Activated gamma-delta T cell (primary cell): ENCODE data around the gene HNRNPA0.
"Not testable (repeated sequence)": the region's sequence is repeated elsewhere in the genome, so short reads cannot be mapped to it uniquely, and the experiment has no call there.

Source experiments
- DNase-seq: peaks from one replicate; lab custom pipeline; 2025; lab: John Stamatoyannopoulos, UW
- total RNA-seq, 2 donors: gene quantifications; one replicate each; lab custom pipeline; 2026; lab: John Stamatoyannopoulos, UW

Gene HNRNPA0
- 130 to 132 reads per million in 2 donors for total RNA-seq

DNA sequence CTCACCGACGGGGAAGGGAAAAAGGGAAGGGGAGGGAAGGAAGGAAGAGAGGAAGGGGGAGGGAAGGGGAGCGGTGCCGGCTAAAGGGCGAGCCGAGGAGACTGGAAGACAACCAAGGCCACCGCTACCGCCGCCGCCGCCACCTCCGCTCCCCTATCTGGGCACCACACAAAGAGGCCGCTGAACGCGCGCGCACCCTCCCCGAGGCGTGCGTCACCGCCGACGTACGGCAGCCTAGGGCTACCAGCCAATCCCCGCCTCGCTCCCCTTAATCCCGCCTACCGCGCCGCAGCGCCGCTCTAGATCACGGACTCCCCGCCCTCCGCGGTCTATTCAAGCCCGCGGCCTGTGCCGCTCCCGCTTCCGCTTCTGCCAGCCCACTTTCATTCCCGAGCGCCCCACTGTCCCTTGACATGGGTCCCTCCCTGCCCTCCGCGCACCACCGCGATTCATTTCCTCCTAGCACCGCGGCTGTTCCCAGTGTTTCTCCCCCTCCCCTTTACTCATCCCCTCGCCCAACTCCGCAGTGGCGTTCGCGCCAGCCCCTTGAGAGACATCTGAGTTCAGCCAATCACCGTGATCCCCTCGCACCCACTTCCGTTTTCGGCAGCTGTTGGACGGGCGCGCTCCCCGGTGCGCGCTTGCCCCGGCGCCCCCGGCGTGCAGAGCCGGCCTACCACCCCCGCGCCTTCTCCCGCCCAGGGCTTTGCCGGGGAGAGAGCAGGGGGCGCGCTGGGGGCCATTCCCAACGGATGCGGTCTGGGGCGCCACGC is at the start of gene HNRNPA0:
Gene HNRNPA0, minus strand, starts transcription at position 176 of the 773 bp plus-strand sequence. CDS start 297 bp downstream, outside the sequence.
- peak; percentile 97 for DNase-seq

DNA sequence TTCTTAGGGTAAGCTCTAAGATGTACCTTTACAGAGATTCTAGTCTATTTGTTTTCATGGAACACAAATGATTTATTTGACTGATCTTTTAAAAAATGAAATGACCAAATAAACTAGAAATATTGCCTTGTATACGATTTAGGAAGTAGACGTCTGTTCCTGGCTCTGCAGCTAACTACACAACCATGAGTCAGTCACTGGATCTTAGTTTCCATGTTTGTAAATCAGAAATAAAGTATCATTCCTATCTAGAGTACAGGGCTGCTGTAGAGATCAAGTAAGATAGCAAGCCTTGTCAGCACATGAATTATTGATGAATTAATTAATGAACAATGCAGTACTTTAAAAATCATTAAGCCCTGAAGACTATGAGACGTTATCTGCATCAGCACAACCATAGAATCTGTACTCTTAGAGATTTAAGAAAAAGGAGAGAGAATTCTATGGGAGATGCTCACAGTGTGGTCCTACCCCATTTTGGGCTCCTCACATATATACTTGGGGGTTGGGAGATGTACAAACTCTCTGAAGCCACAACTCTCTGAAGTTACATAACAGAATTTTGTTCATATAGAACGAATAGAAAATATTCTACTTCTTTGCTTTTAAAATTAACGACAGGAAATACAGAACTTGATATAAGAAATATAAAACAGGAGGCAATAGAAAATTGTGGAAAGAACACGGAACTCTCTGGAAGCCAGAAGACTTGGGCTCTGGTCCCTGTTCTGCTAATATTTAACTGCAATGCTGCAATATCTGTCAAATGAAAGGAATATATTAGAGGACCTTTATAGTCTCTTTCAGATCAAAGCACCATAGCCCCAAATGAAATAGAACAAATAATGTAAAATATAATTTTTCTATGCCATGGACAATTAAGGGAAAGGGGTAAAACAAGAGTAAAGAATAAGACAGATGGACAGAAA is 48.4 kb upstream of the HNRNPA0 start:
- DNase-seq: no peak

DNA sequence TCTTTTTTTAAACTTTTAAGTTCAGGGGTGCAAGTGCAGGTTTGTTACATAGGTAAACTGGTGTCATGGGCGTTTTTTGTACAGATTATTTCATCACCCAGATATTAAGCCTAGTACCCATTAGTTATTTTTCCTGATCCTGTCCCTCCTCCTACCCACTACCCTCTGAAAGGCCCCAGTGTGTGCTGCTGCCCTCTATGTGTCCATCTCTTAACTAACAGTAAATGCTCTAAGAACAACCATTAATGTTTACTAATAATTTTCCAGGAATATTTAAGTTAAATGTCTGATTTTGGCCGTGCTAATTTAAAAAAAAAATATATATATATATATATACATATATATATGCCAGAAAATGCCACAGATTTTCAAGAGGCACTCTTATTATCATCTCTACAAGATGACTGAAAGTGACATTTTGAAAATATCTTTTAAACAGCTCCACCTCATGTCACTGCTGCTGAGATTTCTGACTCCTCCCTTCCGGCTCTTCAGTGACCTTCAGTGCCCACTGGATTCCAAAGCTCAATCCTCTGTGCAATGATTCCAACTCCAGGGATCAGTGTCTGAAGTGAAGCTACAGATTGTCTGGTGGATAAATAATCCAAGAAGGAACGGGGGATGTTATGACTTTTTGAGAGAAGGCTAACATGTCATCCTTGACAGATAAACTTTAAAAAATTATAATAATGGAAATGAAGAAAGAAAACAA is 46.7 kb upstream of the HNRNPA0 start:
- DNase-seq: no peak

DNA sequence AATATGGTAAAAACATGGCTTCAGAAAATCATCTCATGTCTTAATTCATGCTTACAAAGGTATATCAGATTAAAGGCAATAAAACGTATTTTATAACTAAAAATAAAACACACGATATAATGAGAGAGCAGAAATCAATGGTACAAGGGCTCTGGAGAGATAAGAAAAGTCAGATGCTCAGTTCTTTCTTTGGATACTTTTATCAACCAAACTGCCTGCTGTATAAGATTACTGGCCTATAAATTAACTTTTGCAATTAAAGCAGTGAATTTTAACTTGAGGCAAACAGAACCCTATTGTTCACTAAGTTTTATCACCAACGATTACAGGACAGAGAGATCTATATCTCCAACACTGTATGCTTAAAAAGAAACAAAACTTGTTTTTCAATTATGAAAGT is 42.1 kb upstream of the HNRNPA0 start:
- no peak for DNase-seq

DNA sequence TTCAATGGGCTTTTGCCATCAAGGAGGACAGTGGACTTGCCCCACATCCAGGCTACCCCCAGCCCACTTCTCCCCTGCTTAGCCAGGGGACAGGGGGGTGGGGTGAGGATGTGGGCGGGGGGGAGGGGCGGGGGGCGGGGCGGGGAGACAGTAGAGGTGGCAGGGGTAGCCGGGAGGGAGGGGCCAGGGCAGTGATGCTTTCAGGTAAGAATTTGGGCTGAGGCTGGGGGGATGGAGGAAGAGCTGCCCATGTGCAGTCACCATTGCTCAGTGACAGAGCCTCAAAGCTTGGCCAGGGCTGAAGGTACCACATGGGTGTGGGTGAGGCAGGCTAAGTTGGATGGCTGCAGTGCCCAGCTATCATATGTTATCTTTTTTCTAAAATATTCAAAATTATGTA is 40.7 kb upstream of the HNRNPA0 start:
- DNase-seq: no peak

DNA sequence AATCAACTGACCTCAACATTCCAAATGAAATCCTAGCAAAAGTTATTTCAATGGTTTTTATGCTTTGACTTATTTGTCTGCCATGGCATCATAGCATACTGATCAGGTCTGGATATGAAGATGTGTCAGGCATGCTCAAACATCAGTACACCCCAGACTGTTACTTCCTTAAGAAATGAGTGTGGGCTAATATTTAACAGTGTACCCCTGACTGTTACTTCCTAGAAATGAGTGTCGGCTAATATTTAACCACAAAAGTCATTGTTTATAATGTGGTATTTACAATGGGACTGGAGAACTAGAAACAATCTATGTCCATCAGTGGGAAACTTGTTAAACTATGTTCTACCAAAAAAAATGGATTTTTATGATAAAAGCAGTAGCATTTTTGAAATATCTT is 38.1 kb upstream of the HNRNPA0 start:
- DNase-seq: no peak

DNA sequence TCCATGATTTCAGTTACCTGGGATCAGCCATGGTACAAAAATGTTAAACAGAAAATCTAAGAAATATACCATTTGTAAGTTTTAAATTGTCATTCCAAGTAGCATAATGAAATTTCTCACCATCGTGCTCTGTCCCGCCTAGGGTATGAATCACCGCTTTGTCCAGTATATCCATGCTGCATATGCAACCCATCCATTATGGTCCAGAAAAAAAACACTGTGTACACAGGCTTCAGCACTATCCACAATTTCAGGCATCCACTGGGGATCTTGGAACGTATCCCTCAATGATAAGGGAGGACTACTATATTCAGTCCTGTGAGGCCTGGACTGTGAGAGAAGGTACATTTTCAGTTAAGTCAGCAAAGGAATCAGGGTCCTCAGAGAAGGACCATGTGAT is 37.6 kb upstream of the HNRNPA0 start:
- no peak for DNase-seq

DNA sequence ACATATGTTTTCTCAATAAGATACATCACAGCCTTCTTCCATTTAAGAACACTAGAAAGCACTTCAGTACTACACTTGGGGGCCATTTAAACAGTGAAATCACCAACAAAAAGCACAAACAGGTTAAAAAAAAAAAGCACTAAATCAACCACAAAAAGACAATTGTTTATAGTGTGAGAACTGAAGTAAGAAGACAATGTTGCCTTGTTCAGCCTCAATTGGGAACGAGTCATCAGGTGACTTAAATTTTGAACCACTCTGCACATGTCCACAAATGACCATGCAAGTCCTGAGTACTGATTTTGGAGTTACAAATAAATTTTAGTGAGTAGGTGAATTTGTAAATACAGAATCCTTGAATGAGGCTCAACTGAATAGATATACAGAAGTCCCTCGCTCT is 37.2 kb upstream of the HNRNPA0 start:
- no peak for DNase-seq

DNA sequence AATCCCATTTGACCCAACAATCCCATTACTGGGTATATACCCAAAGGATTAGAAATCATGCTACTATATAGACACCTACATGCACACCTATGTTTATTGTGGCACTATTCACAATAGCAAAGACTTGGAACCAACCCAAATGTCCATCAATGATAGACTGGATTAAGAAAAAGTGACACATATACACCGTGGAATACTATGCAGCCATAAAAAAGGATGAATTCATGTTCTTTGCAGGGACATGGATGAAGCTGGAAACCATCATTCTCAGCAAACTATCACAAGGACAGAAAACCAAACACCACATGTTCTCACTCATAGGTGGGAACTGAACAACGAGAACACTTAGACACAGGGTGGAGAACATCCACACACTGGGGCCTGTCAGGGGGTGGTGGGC is 34.4 kb upstream of the HNRNPA0 start:
- not testable (repeated sequence) for DNase-seq

DNA sequence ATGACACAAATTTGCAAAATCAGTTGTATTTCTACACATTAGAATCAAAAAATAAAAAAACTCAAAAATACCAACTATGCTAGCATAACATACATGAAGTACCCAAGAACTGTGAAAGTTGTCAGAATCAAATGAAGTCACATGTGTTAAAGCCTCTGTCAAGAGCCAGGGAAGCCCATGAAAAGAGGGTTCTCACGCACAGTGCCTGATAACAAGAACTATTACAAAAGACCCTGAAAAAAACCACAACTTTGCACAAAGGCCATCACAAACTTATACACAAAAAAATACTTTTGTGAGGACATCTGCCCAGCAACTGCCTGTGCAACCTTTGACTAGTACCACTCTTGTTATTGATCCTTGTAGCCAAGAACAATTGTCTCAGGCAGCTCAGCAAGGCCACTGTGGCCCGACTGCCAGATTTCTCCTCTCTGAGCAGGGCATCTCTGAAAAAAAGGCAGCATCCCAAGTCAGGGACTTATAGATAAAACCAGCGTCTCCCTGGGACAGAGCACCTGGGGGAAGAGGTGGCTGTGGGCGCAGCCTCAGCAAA is 28.9 kb upstream of the HNRNPA0 start:
- DNase-seq: no peak

DNA sequence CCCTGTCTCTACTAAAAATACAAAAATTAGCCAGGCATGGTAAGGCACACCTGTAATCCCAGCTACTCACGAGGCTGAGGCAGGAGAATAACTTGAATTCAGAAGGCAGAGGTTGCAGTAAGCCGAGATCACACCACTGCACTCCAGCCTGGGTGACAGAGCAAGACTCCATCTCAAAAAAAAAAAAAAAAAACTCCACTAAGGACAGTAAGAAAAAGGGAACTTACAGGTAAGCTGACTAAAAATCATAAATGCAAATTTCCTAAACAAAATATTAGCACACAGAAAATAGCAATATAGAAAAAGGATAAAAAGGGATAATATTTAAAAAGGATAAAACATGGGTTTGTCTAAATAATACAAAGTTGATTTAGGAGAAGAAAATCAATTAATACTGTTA is 27.9 kb upstream of the HNRNPA0 start:
- DNase-seq: no peak

DNA sequence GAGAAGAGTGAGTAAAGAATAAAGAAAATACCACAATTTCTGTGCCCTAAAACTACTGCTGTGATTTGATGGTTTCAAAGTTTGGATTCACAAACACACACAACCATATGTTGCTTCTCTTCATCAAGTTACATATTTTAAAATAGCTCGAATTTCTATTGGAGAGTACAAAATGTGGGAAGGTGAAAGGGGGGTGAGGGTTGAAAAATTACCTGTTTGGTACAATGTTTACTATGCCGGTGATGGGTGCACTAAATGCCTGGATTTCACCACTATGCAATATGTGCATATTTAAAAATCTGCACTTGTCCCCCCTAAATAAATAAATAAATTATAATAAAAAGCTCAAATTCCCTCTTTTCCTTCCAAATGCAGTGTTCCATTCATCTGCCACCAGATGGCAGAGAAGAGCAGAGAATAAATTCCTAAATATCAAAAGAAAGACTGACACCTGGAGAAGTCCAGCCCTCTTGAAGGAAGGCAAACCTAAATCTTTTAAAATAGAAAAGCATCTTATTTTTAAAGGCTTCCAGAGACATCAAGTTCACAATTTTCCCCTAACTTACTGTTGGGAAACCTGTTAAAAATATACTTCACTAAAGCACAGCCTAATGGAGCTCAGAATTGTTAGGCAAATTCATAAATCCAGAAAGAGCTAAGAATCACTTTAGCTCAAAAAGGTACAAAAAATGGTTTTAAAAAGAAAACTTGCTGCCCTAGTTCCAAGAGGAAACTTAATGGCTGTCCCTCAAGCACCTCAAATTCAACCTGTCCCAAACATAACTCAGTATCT is 24.8 kb upstream of the HNRNPA0 start:
- DNase-seq: no peak

DNA sequence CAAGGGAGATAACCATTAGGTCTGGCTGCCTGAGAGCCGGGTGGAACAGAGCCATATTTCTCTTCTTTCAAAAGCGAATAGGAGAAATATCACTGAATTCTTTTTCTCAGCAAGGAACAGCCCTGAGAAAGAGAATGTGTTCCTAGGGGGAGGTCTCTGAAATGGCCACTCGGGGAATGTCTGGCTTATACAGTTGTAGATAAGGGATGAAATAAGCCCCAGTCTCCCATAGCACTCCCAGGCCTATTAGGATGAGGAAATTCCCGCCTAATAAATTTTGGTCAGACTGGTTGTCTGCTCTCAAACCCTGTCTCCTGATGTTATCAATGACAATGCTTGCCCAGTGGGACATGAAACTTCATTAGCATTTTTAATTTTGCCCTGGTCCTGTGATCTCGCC is 13.8 kb upstream of the HNRNPA0 start:
- DNase-seq: not testable (repeated sequence)

DNA sequence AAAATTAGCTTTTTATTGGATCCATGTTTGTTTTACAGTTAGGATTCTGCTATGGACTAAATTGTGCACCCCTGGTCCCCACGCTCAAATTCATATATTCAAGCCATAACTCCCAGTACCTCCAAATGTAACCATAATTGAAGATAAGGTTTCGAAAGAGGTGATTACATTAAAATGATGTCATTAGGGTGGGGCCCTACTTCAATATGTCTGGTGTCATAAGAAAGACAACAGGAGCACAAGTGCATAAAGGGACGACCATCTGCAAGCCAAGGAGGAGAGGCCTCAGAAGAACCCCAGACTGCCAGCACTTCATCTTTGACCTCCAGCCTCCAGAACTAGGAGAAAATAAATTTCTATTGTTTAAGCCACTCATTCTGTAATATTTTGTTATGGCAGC is 7.4 kb upstream of the HNRNPA0 start:
- DNase-seq: no peak

DNA sequence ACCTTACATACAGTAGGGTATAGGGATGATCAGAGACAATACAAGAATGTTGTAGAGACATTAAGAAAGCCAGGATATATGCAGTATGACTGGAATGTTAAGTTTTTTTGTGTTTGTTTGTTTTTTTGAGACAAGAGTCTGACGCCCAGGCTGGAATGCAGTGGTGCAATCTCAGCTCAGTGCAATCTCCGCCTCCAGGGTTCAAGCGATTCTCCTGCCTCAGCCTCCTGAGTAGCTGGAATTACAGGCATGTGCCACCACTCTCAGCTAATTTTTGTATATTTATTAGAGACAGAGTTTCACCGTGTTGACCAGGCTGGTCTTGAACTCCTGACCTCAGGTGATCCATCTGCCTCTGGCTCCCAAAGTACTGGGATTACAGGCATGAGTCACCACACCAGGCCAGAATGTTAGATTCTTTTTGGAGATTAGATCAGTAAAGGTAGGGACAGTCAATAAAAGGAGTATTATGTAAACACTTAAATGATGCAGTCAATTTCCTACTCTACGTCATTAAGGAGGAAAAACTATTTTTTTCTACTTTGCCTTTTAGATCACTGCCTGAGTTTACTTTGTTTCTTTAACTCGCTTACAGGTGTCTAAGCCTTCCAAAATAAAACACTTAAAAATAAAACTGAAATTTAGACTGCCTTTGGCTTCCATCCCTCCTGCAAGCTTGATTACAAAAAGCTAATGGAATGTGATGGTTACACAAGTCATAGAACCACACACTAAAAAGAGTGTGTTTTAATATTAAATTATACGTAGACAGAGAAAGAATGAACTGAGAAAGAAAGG is 6.8 kb upstream of the HNRNPA0 start:
- no peak for DNase-seq

DNA sequence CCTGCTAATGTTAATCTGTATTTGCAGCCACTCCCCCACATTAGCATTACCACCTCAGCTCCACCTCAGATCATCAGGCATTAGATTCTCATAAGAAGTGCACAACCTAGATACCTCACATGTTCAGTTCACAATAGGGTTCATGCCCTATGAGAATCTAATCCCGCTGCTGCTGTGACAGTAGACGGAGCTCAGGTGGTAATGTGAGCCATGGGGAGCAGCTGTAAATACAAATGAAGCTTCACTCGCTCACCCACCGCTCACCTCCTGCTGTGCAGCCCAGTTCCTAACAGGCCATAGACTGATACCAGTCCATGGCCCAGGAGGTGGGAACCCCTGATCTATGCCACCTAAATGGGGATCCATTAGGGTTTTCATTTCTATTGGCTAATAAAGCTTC is 6.1 kb upstream of the HNRNPA0 start:
- DNase-seq: no peak

DNA sequence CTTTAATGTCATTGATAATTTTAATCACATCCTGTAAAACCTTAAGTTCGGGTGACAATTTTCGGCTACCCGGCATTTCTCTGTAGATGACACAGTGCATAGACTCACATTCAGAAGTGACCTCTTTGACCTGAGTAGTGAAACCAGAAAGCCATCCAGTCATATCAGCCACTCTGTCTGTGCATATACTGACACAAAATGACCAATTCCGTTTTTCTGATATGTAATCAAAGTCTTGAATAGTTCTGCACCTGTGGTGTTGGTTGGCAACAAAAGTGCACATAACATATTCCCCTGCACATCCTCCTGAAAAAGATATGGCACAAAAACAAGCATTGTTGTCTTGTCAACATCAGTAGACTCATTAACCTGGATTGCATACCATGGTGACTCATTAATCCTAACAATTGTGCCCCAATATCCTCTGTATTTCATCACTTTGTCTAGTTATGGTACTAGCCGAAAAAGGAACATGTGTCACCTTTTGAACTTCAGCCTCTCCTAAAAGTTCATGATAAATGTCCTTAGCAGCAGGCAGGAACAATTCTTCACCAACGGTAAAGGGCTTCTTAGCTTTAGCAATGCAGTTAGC is 4.6 kb upstream of the HNRNPA0 start:
- no peak for DNase-seq

DNA sequence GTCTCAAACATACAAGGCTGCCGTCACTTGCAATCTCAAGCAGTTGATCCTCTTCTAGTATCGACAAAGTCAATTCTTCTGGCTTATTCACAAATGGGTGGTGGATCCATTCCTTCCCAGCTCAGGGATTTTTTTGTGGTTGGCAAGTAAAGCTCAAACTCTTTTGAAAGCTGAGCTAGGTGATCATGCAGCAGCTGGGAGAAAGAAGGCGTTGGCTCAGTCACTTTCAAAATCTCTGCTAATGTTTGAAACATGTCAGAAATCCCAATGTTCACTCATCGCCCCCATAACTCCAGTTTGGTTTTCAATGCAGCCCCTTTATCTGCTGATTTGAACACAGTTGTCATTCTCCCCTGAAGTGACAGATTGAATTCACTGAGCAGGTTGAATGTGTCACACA is 4.0 kb upstream of the HNRNPA0 start:
- DNase-seq: no peak

DNA sequence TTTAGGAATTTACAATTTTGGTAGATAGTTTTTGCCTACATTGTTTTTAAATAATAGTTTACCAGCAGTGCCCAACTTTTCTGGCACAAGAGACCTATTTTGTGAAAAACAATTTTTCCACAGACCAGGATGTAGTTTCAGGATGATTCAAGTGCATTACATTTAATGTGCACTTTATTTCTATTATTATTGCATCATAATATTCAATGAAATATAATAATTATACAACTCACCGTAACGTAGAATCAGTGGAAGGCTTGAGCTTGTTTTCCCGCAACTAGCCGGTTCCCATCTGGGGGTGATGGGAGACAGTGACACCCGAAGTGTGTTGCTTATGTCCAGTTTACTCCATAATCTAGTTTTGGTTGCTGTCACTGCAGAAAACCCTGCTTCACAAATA is 3.5 kb upstream of the HNRNPA0 start:
- DNase-seq: no peak
